HCT116 (cell line): ENCODE data around the gene FGFR3. TPM values are rescaled to one million over a fixed set of nuclear protein-coding genes. Genes with fewer than 3 reads are reported as not detected.

Experiments used
- ATAC-seq: fragments of 200-7000 bp; cut with Tn5 transposase; 2 replicates; pipeline ENCODE4 v1.9.1; 2020; ENCODE audit warnings: mild to moderate bottlenecking, moderate library complexity
- BruUV-seq: library from RNA; stranded (reverse); fragments of 400-500 nt; replicated peaks from 2 replicates; lab custom pipeline; 2021; lab: Mats Ljungman, UMichigan
- CTCF ChIA-PET: fragments of 300-600 bp; sonication (Branson Sonifier 250); formaldehyde crosslinking; loops from one replicate; lab custom pipeline; 2021; ENCODE audit warnings: antibody characterized with exemption; lab: Charles Lee
- POLR2A ChIA-PET: fragments of 300-600, 350-600 bp; sonication (Branson Sonifier 250); formaldehyde crosslinking; loops from one replicate; lab custom pipeline; 2021; ENCODE audit warnings: antibody characterized with exemption; lab: Charles Lee
- RAD21 ChIA-PET, 2 experiments: fragments of 300-600 bp; sonication (Branson Sonifier 250); formaldehyde crosslinking; loops; one replicate each; lab custom pipeline; 2023; ENCODE audit warnings: low total read pairs in 2 of 2; ENCODE audit not compliant: uncharacterized antibody in 2 of 2, unreplicated experiment in 2 of 2, low non-redundant PET in 1 of 2; lab: Charles Lee
- DNase-seq: peaks from one replicate; pipeline ENCODE4 v3.0.0-alpha.2; 2010; ENCODE audit warnings: low read depth, low spot score
- H2AFZ ChIP-seq: fragments of 200-600 bp; shearing (Covaris generic), sonication (generic); 2 replicates; pipeline ENCODE4 v1.6.1; 2017; ENCODE audit warnings: low read depth, mixed run types, mixed read lengths, antibody characterized with exemption, low read length; ENCODE audit not compliant: poor library complexity, severe bottlenecking
- H3K27ac ChIP-seq: 2 replicates; pipeline ENCODE4 v1.5.1; 2012; ENCODE audit warnings: low read depth, low read length
- H3K27me3 ChIP-seq: fragments of 200-600 bp; sonication (generic); 2 replicates; pipeline ENCODE4 v1.6.1; 2016; ENCODE audit warnings: mixed run types, low read length, mixed read lengths; ENCODE audit not compliant: insufficient read depth
- H3K36me3 ChIP-seq, 2 experiments: fragments of 200-500 bp in 1 of 2; fragments of 200-600 bp in 1 of 2; sonication (Bioruptor generic) in 1 of 2; sonication (generic) in 1 of 2; 2 replicates each; pipeline versions ENCODE4 v1.5.1 to v1.6.1; 2014 to 2016; ENCODE audit warnings: low read length in 2 of 2, inconsistent platforms in 1 of 2, mixed read lengths in 1 of 2, mixed run types in 1 of 2; ENCODE audit not compliant: insufficient read depth in 2 of 2, control insufficient read depth in 1 of 2
- H3K4me1 ChIP-seq, 2 experiments: fragments of 200-600 bp in 1 of 2; sonication (generic) in 1 of 2; 2 replicates each; pipeline versions ENCODE4 v1.5.1 to v1.6.1; 2012 to 2017; ENCODE audit warnings: low read length in 2 of 2, inconsistent platforms in 1 of 2, mild to moderate bottlenecking in 1 of 2, mixed read lengths in 1 of 2, mixed run types in 1 of 2, moderate library complexity in 1 of 2; ENCODE audit not compliant: insufficient read depth in 2 of 2, control insufficient read depth in 1 of 2
- H3K4me2 ChIP-seq: fragments of 200-600 bp; sonication (generic); 2 replicates; pipeline ENCODE4 v1.6.1; 2017; ENCODE audit warnings: mixed run types, low read length, mixed read lengths
- H3K4me3 ChIP-seq, 2 experiments: fragments of 200-600 bp in 1 of 2; sonication (generic) in 1 of 2; replicated peaks in 1 of 2; 2 replicates each; pipeline ENCODE4 v1.5.1; 2011 to 2016; ENCODE audit warnings: low read length in 2 of 2, control low read depth in 1 of 2, low read depth in 1 of 2, mild to moderate bottlenecking in 1 of 2, mixed read lengths in 1 of 2, mixed run types in 1 of 2
- H3K79me2 ChIP-seq: fragments of 200-600 bp; sonication (generic); 2 replicates; pipeline ENCODE4 v1.6.1; 2017; ENCODE audit warnings: mild to moderate bottlenecking, mixed run types, low read length, moderate library complexity, mixed read lengths; ENCODE audit not compliant: insufficient read depth
- H3K9ac ChIP-seq: fragments of 200-600 bp; sonication (generic); 2 replicates; pipeline ENCODE4 v1.6.1; 2016; ENCODE audit warnings: low read length, mixed read lengths
- H3K9me2 ChIP-seq: fragments of 200-600 bp; sonication (generic), shearing (Covaris generic); 2 replicates; pipeline ENCODE4 v1.6.1; 2017; ENCODE audit warnings: mixed run types, mild to moderate bottlenecking, moderate library complexity; ENCODE audit not compliant: insufficient read depth
- H3K9me3 ChIP-seq, 2 experiments: fragments of 200-500 bp in 1 of 2; fragments of 200-600 bp in 1 of 2; sonication (Bioruptor generic) in 1 of 2; sonication (generic) in 1 of 2; 2 replicates each; pipeline ENCODE4 v1.6.1; 2014 to 2017; ENCODE audit warnings: low read length in 2 of 2, mixed read lengths in 2 of 2, inconsistent platforms in 1 of 2, low read depth in 1 of 2, mild to moderate bottlenecking in 1 of 2, mixed run types in 1 of 2, moderate library complexity in 1 of 2; ENCODE audit not compliant: control insufficient read depth in 1 of 2, insufficient read depth in 1 of 2
- H4K20me1 ChIP-seq: fragments of 200-600 bp; sonication (generic), shearing (Covaris generic); 2 replicates; pipeline ENCODE4 v1.6.1; 2017; ENCODE audit warnings: mixed run types, mild to moderate bottlenecking, moderate library complexity; ENCODE audit not compliant: insufficient read depth
- CBX3 ChIP-seq: IDR thresholded peaks from 2 replicates; pipeline ENCODE4 v1.6.1; 2012; ENCODE audit warnings: low read depth
- ELF1 ChIP-seq: IDR thresholded peaks from 2 replicates; pipeline ENCODE4 v1.6.1; 2012; ENCODE audit warnings: low read depth, borderline replicate concordance
- EZH2 ChIP-seq: fragments of 200-600 bp; sonication (generic); IDR thresholded peaks from 2 replicates; pipeline ENCODE4 v1.6.1; 2017; ENCODE audit warnings: antibody characterized with exemption, mixed run types
- EZH2phosphoT487 ChIP-seq: fragments of 200-600 bp; IDR thresholded peaks from 2 replicates; pipeline ENCODE4 v1.6.1; 2018; ENCODE audit warnings: antibody characterized with exemption, borderline replicate concordance
- JUND ChIP-seq: IDR thresholded peaks from 2 replicates; pipeline ENCODE4 v1.6.1; 2012
- POLR2AphosphoS5 ChIP-seq: IDR thresholded peaks from 2 replicates; pipeline ENCODE4 v1.6.1; 2011; ENCODE audit warnings: mild to moderate bottlenecking, low read depth, low read length, moderate library complexity
- RAD21 ChIP-seq: IDR thresholded peaks from 2 replicates; pipeline ENCODE4 v1.6.1; 2012; ENCODE audit warnings: low read depth, mild to moderate bottlenecking
- SIN3A ChIP-seq: IDR thresholded peaks from 2 replicates; pipeline ENCODE4 v1.6.1; 2012; ENCODE audit warnings: low read depth
- SP1 ChIP-seq: IDR thresholded peaks from 2 replicates; pipeline ENCODE4 v1.6.1; 2012; ENCODE audit warnings: low read depth
- SRF ChIP-seq: IDR thresholded peaks from 2 replicates; pipeline ENCODE4 v1.6.1; 2012; ENCODE audit warnings: low read depth
- TCF7L2 ChIP-seq: IDR thresholded peaks from 2 replicates; pipeline ENCODE4 v1.7.0; 2011; ENCODE audit warnings: borderline replicate concordance, inconsistent platforms; ENCODE audit not compliant: insufficient read depth, insufficient read length; ENCODE audit errors: extremely low read depth
- YY1 ChIP-seq: IDR thresholded peaks from 2 replicates; pipeline ENCODE4 v1.6.1; 2011; ENCODE audit warnings: low read length, low read depth, moderate library complexity, mild to moderate bottlenecking; ENCODE audit not compliant: insufficient replicate concordance; ENCODE audit errors: extremely low read depth
- ZFX ChIP-seq: fragments of 450-650 bp; IDR thresholded peaks from 2 replicates; pipeline ENCODE4 v1.6.1; 2017
- intact Hi-C: fragments of 100-400 bp; cut with micrococcal nuclease; formaldehyde crosslinking; loops from 2 replicates; pipeline ENCODE4 v1.10.0; 2022
- total RNA-seq: library from RNA; stranded (reverse); gene quantifications from one replicate; pipeline ENCODE4 v1.2.1, GENCODE V29; 2021; ENCODE audit not compliant: unreplicated experiment
- TF ChIP-seq, protein P1 (sequence below), 3 experiments: fragments of 200-600 bp in 1 of 3; sonication (generic) in 1 of 3; IDR thresholded peaks in 2 of 3; conservative IDR thresholded peaks in 1 of 3; 2 replicates each; pipeline ENCODE4 v1.5.1; 2012 to 2017; ENCODE audit warnings: low read depth in 2 of 3, low read length in 2 of 3, antibody characterized with exemption in 1 of 3, borderline replicate concordance in 1 of 3, control low read depth in 1 of 3, mild to moderate bottlenecking in 1 of 3, mixed read lengths in 1 of 3, mixed run types in 1 of 3, moderate library complexity in 1 of 3; ENCODE audit not compliant: insufficient read depth in 1 of 3
- TF ChIP-seq, protein P2 (sequence below): IDR thresholded peaks from 2 replicates; pipeline ENCODE4 v1.6.1; 2012; ENCODE audit warnings: low read depth

Gene FGFR3
- total RNA-seq, 1 experiment from 2014 or later: 31.7 TPM

- CTCF ChIA-PET: interaction anchor here (1.7 to 2.9 kb wide), 4 partner anchors 9 to 163 kb away, joined by 3 to 43 read pairs (median 10); no protein-coding TSS in a partner anchor
- RAD21 ChIA-PET: interaction anchor here in 1 of 2 experiments (1.5 kb wide), 1 partner anchor 63 kb away, joined by 7 read pairs; no protein-coding TSS in a partner anchor
- intact Hi-C loops: loop anchor here (1.0 to 2.0 kb wide), 3 partner anchors 152 to 440 kb away; no protein-coding TSS in a partner anchor
- Histone ChIP-seq H3K79me2 (no peaks in the 10 kb centered on the region), H3K4me1 (peaks cover 0 to 20% of the 10 kb centered on the region in 2 experiments; a peak in 1 of 4 replicates), H4K20me1 (no peaks in the 10 kb centered on the region), H2AFZ (no peak overlapping the region), H3K4me3 (no peak overlapping the region), H3K27ac (no peak overlapping the region; the same call in 1 of the 2 replicates), H3K9ac (no peak overlapping the region), H3K9me2 (no peaks in the 10 kb centered on the region), H3K36me3 (peaks cover 0 to 5% of the 10 kb centered on the region in 2 experiments; a peak in 2 of 4 replicates), H3K27me3 (no peaks in the 10 kb centered on the region), H3K4me2 (no peak overlapping the region), H3K9me3 (no peaks in the 10 kb centered on the region)
- BruUV-seq: no TSS peak
- POLR2A ChIA-PET: no interaction called here
- TF ChIP-seq SIN3A (no peak), YY1 (no peak), ZFX (no peak), TCF7L2 (no peak), EZH2 (no peak), JUND (no peak), CBX3 (no peak), EZH2phosphoT487 (no peak), ELF1 (no peak), RAD21 (no peak), POLR2AphosphoS5 (no peak), SRF (no peak), SP1 (no peak)
- TF ChIP-seq, protein P1, sequence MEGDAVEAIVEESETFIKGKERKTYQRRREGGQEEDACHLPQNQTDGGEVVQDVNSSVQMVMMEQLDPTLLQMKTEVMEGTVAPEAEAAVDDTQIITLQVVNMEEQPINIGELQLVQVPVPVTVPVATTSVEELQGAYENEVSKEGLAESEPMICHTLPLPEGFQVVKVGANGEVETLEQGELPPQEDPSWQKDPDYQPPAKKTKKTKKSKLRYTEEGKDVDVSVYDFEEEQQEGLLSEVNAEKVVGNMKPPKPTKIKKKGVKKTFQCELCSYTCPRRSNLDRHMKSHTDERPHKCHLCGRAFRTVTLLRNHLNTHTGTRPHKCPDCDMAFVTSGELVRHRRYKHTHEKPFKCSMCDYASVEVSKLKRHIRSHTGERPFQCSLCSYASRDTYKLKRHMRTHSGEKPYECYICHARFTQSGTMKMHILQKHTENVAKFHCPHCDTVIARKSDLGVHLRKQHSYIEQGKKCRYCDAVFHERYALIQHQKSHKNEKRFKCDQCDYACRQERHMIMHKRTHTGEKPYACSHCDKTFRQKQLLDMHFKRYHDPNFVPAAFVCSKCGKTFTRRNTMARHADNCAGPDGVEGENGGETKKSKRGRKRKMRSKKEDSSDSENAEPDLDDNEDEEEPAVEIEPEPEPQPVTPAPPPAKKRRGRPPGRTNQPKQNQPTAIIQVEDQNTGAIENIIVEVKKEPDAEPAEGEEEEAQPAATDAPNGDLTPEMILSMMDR (IDR thresholded peaks at IDR 0.05 in 2 of 3, conservative IDR thresholded peaks at IDR 0.05 in 1 of 3; ENCODE audit: borderline replicate concordance in 1 of 3, insufficient read depth in 1 of 3, low read depth in 2 of 3, low read length in 2 of 3): no peak
- TF ChIP-seq, protein P2, sequence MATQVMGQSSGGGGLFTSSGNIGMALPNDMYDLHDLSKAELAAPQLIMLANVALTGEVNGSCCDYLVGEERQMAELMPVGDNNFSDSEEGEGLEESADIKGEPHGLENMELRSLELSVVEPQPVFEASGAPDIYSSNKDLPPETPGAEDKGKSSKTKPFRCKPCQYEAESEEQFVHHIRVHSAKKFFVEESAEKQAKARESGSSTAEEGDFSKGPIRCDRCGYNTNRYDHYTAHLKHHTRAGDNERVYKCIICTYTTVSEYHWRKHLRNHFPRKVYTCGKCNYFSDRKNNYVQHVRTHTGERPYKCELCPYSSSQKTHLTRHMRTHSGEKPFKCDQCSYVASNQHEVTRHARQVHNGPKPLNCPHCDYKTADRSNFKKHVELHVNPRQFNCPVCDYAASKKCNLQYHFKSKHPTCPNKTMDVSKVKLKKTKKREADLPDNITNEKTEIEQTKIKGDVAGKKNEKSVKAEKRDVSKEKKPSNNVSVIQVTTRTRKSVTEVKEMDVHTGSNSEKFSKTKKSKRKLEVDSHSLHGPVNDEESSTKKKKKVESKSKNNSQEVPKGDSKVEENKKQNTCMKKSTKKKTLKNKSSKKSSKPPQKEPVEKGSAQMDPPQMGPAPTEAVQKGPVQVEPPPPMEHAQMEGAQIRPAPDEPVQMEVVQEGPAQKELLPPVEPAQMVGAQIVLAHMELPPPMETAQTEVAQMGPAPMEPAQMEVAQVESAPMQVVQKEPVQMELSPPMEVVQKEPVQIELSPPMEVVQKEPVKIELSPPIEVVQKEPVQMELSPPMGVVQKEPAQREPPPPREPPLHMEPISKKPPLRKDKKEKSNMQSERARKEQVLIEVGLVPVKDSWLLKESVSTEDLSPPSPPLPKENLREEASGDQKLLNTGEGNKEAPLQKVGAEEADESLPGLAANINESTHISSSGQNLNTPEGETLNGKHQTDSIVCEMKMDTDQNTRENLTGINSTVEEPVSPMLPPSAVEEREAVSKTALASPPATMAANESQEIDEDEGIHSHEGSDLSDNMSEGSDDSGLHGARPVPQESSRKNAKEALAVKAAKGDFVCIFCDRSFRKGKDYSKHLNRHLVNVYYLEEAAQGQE: no peak
- TF ChIP-seq, all 23 proteins: peak for 0
- ATAC-seq (no peak), DNase-seq (no peak)
Observed at GRCh38 chr4:1746919-1747602, 46.0 kb upstream of the FGFR3 start.
